Measurements from ENCODE around the gene CNTLN. TPM values are rescaled to one million over a fixed set of nuclear protein-coding genes. Genes with fewer than 3 reads are reported as not detected.
"Not testable (repeated sequence)": the region's sequence is repeated elsewhere in the genome, so short reads cannot be mapped to it uniquely, and the experiment has no call there.

Gene CNTLN
- total RNA-seq, 1 donor from 2014 or later: 4.2 TPM

DNA sequence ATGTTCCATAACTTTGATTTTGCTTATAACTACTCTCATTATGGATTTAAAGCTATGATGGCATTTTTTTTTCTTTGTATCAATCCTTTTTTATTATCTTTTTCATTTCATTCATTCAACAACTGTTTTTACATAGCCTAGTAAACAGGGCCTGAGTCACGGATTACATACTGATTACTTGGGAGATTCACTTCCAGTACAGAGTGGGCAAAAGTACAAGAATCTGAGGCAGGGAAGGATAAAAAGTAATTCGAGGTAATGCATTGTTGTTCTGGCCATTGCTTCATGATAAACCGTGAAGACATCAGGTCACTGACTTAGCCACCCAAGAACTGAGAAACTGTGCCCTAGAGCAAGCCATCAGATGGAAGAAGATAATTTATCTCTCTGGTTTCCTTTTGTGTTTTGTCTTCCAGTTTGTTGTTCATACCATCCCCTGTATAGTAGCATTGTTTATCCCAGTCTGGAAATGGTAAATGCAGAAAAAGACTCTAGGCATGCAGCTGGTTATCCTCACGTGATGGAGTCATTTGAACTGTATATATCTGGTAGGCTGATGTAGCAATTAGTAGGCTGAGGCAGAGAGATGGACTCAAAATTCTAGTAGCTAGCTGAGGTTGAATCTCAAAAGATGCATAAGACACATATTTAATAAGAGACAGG is 145.6 kb downstream of the CNTLN start:
- DNase-seq (no peak), ATAC-seq (no peak)
- intact Hi-C loops (cut with micrococcal nuclease): no loop called here

DNA sequence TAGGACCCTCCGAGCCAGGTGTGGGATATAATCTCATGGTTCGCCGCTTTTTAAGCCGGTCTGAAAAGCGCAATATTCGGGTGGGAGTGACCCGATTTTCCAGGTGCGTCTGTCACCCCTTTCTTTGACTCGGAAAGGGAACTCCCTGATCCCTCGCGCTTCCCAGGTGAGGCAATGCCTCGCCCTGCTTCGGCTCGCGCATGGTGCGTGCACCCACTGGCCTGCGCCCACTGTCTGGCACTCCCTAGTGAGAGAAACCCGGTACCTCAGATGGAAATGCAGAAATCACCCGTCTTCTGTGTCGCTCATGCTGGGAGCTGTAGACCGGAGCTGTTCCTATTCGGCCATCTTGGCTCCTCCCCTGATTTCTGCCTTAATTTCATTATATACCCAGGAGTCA is 155.8 kb downstream of the CNTLN start:
- intact Hi-C loops (cut with micrococcal nuclease); ATAC-seq; DNase-seq: not testable (repeated sequence)

DNA sequence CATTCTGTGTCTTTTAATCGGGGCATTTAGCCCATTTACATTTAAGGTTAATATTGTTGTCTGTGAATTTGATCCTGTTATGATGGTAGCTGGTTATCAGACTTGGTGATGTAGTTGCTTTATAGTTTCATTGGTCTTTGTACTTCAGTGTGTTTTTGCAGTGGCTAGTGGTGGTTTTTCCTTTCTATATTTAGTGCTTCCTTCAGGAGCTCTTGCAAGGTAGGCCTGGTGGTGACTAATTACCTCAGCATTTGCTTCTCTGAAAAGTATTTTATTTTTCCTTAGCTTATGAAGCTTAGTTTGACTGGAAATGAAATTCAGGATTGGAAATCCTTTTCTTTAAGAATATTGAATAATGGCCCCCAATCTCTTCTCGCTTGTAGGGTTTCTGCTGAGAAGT is 156.9 kb downstream of the CNTLN start:
- ATAC-seq (no peak), DNase-seq (no peak)
- intact Hi-C loops (cut with micrococcal nuclease): no loop called here

DNA sequence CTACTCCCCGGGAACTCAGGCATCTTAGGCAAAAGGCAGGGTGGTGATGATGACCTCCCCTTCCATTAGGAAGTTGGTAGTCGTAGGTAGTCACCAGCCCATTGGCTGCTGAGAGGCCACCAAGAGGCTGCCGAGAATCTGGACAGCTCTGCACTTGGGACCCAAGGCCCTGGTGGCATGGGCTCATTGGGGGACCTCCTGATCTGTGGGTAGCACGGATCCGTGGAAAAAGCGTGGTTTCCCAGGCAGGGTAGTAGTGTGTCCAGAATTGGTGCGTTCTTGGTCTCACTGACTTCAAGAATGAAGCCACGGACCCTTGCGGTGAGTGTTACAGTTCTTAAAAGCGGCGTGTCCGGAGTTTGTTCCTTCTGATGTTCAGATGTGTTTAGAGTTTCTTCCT is 158.8 kb downstream of the CNTLN start:
- intact Hi-C loops (cut with micrococcal nuclease): no loop called here
- ATAC-seq: no peak

DNA sequence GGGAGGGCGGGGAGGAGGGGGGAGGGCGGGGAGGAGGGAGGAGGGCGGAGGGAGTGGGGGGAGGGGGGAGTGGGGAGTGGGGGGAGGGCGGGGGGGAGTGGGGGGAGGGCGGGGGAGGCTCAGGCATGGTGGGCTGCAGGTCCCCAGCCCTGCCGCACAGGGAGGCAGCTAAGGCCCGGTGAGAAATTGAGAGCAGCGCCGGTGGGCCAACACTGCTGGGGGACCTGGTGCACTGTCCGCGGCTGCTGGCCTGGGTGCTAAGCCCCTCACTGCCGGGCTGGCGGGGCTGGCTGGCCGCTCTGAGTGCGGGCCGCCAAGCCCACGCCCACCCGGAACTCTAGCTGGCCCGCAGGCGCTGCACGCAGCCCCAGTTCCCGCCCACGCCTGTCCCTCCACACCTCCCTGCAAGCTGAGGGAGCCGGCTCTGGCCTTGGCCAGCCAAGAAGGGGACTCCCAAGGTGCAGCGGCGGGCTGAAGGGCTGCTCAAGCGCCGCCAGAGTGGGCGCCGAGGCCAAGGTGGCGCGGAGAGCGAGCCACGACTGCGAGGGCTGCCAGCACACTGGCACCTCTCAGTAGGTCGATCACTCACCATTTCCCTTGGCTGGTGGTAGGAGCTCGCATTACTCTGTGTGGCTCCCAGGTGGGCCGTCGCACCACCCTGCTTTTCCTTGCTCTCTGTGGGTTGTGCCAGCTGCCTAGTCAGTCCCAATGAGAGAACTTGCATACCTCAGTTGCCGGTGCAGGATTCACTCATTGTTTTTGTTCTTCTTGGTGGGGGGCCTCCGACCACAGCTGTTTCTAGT is 160.2 kb downstream of the CNTLN start:
- DNase-seq (no peak), ATAC-seq (no peak)
- intact Hi-C loops (cut with micrococcal nuclease): no loop called here

More for the DNA sequence above, 158.8 kb downstream of the CNTLN start:
- DNase-seq: no peak

DNA sequence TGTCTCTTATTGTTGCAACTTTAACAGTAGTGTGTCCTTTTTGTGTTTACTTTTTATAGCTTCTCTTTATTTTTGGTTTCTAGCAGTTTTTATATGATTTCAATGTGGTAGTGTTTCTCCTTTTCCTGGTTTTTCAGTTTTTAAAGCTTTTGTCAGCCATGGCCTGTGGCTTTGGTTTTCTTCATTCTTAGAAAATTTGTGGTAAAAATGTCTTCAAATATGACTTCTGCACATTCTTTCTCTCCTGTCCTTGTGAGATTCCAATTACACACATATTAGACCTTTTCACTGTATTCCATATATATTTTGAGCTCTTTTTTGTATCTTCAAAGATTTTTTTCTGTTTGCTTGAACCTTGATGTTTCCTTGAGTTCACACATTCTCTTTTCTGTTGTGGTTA is 180.5 kb downstream of the CNTLN start:
- no peak for ATAC-seq
- intact Hi-C loops (cut with micrococcal nuclease): no loop called here
- no peak for DNase-seq

DNA sequence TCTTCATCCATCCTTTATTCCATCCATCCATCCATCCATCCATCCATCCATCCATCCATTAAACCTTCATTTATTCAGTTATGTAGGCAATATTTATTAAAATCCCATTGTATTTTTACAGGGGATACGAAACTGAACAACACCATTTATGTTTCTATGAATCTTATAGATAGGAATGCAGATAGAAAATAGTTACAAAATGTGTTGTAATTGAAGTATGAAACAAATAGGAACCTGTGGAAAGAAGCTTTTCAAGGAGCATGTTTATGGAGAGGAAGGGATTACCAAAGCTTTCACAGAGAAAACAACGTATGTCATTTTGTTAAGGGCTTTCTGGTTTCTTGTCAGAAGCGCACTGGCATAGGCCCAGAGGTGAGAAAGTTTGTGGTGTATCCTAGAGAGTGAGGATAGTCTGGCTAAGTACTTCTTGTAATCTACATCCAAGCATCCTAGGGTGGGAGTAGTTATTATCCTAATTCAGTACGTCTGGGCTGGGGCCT is 184.0 kb downstream of the CNTLN start:
- DNase-seq: no peak
- intact Hi-C loops (cut with micrococcal nuclease): no loop called here
- ATAC-seq: no peak

DNA sequence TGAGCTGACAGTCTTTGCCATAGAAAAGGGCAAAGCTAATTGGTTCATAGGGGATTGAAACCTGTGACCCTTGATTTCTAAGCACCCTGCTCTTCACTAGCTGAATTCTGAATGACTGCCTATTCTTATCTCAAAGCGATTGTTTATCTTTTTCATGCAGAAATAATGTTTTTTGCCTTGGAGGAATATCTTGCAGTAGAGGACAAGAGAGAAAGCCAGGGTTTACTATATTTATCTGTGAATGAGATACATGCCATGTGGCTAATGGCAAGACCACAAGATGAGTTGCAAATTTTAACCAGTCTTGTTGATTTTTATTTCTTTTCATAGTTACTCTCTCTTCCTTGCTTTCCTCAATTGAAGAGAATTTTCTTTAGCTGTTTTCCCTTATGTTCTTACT is 185.0 kb downstream of the CNTLN start:
- DNase-seq (no peak), ATAC-seq (no peak)
- intact Hi-C loops (cut with micrococcal nuclease): no loop called here

DNA sequence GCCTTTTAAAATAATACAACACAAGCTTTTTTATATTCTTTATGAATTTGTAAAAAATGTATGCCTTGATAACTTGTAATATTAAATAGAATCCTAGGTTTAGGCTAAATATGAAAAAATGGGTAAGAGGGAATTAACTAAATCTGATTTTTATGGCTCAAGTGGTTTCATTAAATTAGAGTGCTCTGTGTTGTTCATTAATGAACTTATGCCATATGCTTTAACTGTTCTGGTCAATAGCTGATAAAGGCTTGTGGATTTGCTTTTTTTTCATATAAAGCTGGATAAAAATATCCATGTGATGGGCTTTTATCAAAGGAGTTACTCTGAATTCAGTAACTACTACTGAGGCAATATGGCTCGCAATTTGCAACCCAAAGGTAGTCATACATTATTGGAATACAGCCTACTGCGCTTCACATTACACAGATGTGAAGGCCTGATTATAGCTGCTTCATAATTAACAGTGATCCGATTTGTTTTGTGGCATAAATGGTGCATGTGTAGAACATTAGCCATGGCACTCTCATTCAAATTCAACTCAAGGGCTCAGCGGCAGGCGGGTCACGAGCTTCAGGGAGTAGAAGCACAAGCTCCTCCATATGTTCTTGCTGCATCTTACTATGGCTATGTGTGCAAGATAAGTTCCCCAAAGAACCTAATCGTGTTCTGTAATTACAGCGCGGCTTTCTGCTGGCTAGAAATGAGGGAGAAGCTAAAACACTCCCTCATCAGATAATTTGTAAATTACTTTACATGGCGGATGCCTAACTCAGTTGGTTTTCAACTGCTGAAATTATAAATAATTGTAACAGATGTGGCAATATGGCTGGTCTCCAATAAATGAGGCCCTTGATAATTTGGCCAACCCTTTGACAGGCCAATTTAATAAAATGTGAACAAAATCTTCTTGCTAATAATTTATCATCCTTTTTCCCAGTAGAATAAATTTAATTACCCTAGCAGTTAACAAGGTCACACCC is 188.3 kb downstream of the CNTLN start:
- no peak for ATAC-seq
- DNase-seq: no peak
- intact Hi-C loops (cut with micrococcal nuclease): no loop called here

DNA sequence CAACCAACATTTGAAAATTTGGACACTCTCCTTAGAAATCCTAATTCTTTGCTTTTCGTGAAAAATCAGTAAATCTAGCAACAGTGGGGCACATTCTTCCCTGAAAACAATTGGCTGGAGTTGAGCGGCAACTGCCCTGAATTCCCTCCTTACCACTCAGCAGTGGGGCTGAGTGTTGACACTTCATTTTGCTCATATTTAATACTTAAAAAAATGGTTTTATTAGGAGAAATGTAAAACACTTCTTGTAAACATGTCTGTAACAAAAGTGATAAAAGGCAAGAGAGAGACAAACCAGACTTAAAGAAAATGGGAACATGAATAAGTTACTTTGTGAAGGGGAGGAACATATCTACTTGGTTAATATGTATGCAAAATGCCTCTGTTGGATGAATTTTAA is 193.5 kb downstream of the CNTLN start:
- ATAC-seq: no peak
- no peak for DNase-seq
- intact Hi-C loops (cut with micrococcal nuclease): no loop called here

DNA sequence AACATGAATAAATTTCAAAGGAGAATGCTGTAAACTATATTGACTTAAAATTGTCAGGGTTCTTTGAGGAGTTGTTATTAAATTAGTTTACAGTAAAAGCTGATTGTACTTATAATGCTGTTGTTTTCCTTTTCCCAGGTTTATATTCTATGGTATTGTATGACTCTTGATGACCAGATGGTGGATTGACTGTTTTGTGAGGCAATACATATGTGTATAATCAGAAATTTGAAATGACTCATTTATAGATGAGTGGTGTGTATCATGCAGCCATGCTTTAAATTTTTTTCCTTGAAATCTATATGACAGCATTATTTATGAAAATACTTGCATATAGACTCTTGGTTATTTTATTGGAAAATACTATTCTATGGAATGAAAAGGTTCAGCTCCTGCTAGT is 195.3 kb downstream of the CNTLN start:
- DNase-seq: no peak
- intact Hi-C loops (cut with micrococcal nuclease): no loop called here
- ATAC-seq: no peak

DNA sequence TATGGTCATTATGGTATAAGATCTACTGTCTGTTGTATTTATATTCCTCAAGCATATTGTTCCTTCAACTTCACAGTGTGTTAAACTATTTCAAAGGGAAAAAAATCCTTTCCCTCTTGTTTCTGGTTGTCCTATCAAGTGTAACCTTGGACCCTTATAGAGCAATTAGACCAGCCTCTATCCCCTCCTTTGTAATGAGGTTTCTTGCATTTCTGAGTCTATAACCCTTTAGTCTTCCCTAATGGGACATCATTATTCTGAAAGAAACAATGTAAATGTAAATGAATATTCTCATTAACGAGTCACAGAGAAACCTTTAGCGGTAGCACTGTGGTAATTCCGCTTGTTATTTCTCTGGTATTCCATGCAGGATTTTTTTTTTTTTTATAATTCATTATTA is 197.3 kb downstream of the CNTLN start:
- intact Hi-C loops (cut with micrococcal nuclease): no loop called here
- ATAC-seq (no peak), DNase-seq (no peak)

DNA sequence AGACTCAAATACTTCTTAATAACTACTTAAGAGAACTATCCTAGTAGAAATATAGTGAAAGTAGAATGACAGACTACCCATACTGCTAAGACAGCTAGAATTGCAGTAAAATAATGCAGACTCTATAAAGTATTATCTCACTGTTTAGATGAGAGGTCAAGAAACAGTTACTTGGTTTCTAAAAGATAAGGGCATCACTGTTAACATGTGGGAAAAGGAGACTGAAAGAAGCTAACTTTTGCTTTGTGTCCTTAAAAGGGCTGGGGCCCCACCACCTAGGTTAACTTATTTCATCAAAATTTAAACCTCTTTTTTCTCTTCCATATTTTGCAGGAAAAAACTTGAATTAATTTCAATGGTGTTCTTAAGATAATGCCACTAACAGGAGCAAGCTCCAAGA is 204.3 kb downstream of the CNTLN start:
- intact Hi-C loops (cut with micrococcal nuclease): no loop called here
- ATAC-seq (no peak), DNase-seq (no peak)

DNA sequence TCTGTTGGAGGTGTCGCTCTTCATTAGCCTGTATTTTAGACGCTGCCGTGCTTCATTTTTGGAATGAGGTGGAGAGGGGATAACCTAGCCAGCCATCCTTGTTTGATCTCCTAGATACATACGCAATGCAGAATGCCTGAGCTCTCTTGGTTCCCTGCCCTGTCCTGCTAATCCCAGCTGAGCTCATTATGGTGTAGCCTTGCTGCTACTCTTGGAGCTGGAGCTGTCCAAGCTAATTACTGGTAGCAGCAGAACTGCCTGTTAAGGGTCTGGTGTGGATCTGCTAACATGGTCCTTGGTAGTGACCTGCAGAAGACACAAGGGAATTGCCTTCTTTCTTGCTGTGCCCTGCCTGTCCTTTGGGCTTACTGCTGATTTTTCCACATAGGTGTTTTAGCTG is 207.9 kb downstream of the CNTLN start:
- intact Hi-C loops (cut with micrococcal nuclease): no loop called here
- ATAC-seq (no peak), DNase-seq (no peak)

DNA sequence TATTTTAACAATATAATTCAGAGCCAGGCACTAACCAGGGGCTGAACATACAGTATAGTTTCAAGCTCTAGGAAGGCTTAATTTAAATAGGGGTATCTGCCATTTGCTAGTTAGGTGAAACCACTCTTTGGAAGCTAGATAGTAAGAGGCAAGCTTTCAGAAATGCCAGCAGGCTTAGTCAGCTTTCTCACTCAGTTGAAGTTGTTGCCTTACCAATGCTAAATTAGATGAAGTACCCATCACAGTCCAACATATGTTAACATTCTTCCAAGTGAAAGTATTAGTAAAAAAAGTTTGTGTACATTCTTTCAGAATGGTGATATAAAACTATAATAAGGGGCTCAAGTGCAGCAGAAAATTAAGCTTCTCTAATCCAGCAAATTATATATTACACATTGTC is 215.0 kb downstream of the CNTLN start:
- DNase-seq (no peak), ATAC-seq (no peak)
- intact Hi-C loops (cut with micrococcal nuclease): no loop called here

DNA sequence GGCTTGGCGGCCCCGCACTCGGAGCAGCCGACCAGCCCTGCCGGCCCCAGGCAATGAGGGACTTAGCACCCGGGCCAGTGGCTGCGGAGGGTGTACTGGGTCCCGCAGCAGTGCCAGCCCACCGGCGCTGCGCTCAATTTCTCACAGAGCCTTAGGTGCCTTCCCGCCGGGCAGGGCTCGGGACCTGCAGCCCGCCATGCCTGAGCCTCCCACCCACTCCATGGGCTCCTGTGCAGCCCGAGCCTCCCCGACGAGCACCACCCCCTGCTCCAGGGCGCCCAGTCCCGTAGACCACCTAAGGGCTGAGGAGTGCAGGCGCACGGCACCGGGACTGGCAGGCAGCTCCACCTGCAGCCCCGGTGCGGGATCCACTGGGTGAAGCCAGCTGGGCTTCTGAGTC is 219.2 kb downstream of the CNTLN start:
- DNase-seq; intact Hi-C loops (cut with micrococcal nuclease); ATAC-seq: not testable (repeated sequence)

DNA sequence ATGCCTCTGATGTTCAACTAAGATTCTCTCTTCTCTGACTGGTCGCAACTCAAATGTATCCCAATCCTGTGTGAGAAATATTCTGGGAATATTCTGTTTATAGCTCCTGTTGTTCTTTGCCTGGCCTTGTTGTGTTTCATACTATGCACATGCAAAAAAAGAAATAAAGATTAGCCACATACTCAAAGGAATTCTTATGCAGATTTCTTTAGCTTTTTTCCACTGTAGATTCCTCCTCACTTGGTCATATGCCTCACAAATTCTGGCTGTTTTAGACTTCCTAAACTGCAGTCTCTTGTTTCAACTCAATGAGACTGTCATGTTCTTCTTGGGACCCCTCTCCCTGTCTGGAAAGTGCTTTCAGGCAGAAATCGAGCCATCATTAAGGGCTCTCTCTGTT is 226.5 kb downstream of the CNTLN start:
- intact Hi-C loops (cut with micrococcal nuclease): no loop called here
- DNase-seq (no peak), ATAC-seq (no peak)

DNA sequence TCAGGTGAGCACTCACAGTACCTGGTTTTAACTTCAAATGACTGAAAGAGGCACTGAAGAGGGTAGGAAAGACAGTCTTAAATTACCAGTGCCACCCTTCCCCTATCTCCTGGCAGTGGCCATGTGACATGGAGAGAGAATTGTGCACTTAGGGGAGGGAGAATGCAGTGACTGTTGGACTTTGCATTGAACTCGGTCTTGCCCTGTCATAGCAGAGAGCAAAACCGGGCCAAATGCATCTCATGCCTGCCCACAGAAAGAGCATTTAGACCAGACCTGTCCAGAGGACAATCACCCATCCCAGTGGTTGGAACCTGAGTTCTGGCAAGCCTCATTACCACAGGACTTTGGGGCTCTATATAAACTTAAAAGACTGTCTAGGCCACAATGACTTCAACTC is 232.2 kb downstream of the CNTLN start:
- DNase-seq (no peak), ATAC-seq (no peak)
- intact Hi-C loops (cut with micrococcal nuclease): no loop called here

DNA sequence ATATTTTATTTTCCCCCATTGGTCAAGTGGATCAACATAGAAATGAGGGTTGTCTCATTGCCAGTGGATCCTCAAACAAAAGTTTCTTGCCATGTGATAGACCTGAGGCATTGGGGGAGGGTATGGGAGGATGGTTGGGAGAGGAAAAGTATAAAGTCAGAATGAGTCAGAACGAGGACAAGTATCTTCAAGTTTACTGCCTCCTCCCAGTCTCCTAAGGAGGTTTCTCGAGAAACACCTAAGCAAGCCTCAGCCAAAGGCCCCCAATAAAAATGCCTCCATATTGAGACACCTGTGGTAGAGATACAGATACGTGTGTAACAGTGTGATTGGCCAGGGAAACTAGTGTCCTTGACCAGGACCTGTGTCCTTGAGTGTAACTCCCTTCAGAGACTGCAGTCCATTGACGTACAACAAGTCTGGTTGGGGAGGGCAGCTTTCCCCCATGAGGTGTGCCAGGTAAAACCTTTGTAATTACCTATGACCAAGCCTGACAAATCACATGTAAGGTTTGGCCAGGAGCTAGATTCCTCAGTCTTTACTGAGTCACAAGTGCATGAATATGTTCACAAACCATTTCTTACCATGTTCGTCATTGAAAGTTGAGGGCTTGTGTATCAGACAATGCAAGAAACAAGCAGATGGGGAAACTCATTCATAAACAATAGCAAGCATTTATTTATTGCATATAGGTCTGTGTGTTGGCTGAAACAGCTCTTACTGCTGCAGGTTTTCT is 245.5 kb downstream of the CNTLN start:
- DNase-seq (no peak), ATAC-seq (no peak)
- intact Hi-C loops (cut with micrococcal nuclease): no loop called here
